Measurements from ENCODE around the gene OARD1. TPM values are rescaled to one million over a fixed set of nuclear protein-coding genes. Genes with fewer than 3 reads are reported as not detected.

The OARD1 gene
- total RNA-seq, 1 donor = 4.7 TPM

DNA sequence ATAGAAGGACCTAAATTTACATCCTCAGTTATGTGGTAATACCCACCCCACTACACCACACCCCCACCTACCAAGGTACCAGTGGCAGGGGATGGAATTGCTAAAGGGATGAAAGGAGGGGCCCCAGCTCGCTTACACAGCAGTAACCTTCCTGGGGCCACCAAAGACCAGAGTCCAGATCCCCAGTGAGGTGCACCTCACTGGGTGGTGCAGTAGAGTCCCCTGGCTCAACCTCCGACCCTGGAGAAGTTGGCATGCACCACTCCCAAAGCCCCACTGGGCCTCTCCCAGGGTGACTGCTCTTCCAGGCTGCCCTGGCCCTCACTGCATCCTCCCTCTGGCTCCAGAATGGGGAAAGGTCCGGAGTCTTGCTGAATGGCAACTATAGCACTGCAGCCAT is 34.0 kb downstream of the OARD1 start:
- DNase-seq (ENCODE audit: low read depth) = no peak
- TF ChIP-seq, protein P1, sequence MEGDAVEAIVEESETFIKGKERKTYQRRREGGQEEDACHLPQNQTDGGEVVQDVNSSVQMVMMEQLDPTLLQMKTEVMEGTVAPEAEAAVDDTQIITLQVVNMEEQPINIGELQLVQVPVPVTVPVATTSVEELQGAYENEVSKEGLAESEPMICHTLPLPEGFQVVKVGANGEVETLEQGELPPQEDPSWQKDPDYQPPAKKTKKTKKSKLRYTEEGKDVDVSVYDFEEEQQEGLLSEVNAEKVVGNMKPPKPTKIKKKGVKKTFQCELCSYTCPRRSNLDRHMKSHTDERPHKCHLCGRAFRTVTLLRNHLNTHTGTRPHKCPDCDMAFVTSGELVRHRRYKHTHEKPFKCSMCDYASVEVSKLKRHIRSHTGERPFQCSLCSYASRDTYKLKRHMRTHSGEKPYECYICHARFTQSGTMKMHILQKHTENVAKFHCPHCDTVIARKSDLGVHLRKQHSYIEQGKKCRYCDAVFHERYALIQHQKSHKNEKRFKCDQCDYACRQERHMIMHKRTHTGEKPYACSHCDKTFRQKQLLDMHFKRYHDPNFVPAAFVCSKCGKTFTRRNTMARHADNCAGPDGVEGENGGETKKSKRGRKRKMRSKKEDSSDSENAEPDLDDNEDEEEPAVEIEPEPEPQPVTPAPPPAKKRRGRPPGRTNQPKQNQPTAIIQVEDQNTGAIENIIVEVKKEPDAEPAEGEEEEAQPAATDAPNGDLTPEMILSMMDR (IDR thresholded peaks at IDR 0.05; ENCODE audit: insufficient read depth, low read depth, low read length) = no peak

GRCh38 chr6:41037107-41037900 is 34.9 kb downstream of the OARD1 start:
- TF ChIP-seq, protein P1 (IDR thresholded peaks at IDR 0.05; ENCODE audit: insufficient read depth, low read depth, low read length) = no peak
- H3K4me3 ChIP-seq (ENCODE audit: low read depth, low read length) = no peak overlapping the region
- no peak for DNase-seq (ENCODE audit: low read depth)

More for the DNA sequence above, 34.0 kb downstream of the OARD1 start:
- H3K4me3 ChIP-seq (ENCODE audit: low read depth, low read length) = no peak overlapping the region

DNA sequence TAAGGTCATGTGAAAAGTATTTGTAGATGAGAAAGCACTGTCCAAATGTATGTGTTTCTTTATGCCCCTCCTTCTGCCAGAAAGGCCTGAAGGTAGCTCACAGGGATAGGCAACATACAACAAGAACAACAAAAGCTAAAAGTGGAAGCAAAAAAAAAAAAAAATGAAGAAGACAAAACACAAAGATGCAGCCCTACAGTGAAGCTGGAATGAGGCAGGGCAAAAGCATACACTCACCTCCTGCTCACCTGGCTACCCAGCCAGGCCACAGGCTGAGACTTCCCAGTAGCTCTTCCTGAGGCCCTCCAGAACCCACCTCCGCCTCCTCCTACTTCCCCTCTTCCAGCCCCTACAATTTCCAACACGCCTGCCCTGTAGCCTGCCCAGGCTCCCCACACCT is 35.6 kb downstream of the OARD1 start:
- TF ChIP-seq, protein P1 (IDR thresholded peaks at IDR 0.05; ENCODE audit: insufficient read depth, low read depth, low read length) = no peak
- DNase-seq (ENCODE audit: low read depth) = no peak
- H3K4me3 ChIP-seq (ENCODE audit: low read depth, low read length) = no peak overlapping the region

- TF ChIP-seq, protein P1 (IDR thresholded peaks at IDR 0.05; ENCODE audit: insufficient read depth, low read depth, low read length) = no peak
- H3K4me3 ChIP-seq (ENCODE audit: low read depth, low read length) = no peak overlapping the region
- no peak for DNase-seq (ENCODE audit: low read depth)
These were observed 36.0 kb downstream of the OARD1 start for GRCh38 chr6:41036186-41036585.

GRCh38 chr6:41033776-41034175 is 38.4 kb downstream of the OARD1 start:
- TF ChIP-seq, protein P1 (IDR thresholded peaks at IDR 0.05; ENCODE audit: insufficient read depth, low read depth, low read length) = no peak
- DNase-seq (ENCODE audit: low read depth) = no peak
- H3K4me3 ChIP-seq (ENCODE audit: low read depth, low read length) = no peak overlapping the region

- DNase-seq (ENCODE audit: low read depth) = no peak
- no peak overlapping the region for H3K4me3 ChIP-seq (ENCODE audit: low read depth, low read length)
- TF ChIP-seq, protein P1 (IDR thresholded peaks at IDR 0.05; ENCODE audit: insufficient read depth, low read depth, low read length) = no peak
These were observed 39.3 kb downstream of the OARD1 start for GRCh38 chr6:41032830-41033229.
